ENCODE data around the gene NUF2. TPM values are rescaled to one million over a fixed set of nuclear protein-coding genes. Genes with fewer than 3 reads are reported as not detected.

NUF2 gene
- polyA plus RNA-seq, 1 experiment = 8.1 TPM

DNA sequence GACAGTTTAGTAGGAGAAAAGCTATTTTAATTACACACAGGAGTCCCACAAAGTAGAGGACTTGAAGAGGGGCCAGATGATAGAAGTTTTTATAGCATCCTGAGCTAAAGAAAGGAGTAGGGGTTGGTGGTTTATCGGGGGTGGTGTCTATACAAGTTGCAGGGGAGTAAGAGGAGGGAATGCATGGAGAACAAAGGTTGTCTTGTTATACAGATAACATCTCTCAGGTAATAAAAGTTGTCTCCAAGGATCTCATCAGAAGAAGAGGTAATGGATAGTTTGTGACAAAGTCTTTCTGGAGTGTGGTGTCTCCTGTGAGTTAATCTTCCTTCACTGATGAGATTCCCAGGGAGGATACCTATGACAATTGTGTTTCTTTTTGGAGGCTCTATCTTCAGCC, 23.4 kb upstream of the NUF2 start:
- ChIA-PET CTCF (interaction anchor here (0.9 to 1.5 kb wide), 3 partner anchors 123 to 450 kb away, joined by 3 to 4 read pairs (median 3); no protein-coding TSS in a partner anchor), POLR2A (no interaction called here)
- TF ChIP-seq CTCF (IDR thresholded peaks at IDR 0.05; ENCODE audit: low read depth, low read length) = no peak
- Histone ChIP-seq H3K4me3 (ENCODE audit: low read depth, low read length) (no peak overlapping the region), H3K9me3 (ENCODE audit: control insufficient read depth, insufficient read depth, low read length) (no peaks in the 10 kb centered on the region), H3K27me3 (ENCODE audit: control insufficient read depth, insufficient read depth, low read length) (no peaks in the 10 kb centered on the region), H3K27ac (ENCODE audit: low read depth, low read length) (no peak overlapping the region)
- DNase-seq (ENCODE audit: low read depth, low spot score) = no peak

- POLR2A ChIA-PET = no interaction called here
These were observed 21.2 kb upstream of the NUF2 start for GRCh38 chr1:163300568-163300967.

DNA sequence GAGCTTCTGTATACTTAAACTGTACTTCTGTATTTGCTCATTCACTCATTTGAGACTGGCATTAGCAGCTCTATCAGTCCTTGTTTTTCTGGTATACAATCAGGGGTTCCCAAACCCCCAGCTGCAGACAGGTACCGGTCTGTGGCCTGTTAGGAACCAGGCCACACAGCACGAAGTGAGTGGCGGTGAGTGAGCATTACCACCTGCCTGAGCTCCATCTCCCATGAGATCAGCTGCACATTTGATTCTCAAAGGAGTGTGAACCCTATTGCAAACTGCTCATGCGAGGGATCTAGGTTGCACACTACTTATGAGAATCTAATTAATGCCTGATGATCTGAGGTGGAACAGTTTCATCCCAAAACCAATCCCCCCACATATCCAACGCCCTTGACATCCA, 18.2 kb upstream of the NUF2 start:
- TF ChIP-seq CTCF (IDR thresholded peaks at IDR 0.05; ENCODE audit: low read depth, low read length) = no peak
- ChIA-PET CTCF (interaction anchor here (2.1 to 3.1 kb wide), 2 partner anchors 232 to 450 kb away, joined by 8 to 9 read pairs; no protein-coding TSS in a partner anchor), POLR2A (no interaction called here)
- Histone ChIP-seq H3K4me3 (ENCODE audit: low read depth, low read length) (no peak overlapping the region), H3K27ac (ENCODE audit: low read depth, low read length) (no peak overlapping the region), H3K9me3 (ENCODE audit: control insufficient read depth, insufficient read depth, low read length) (no peaks in the 10 kb centered on the region), H3K27me3 (ENCODE audit: control insufficient read depth, insufficient read depth, low read length) (no peaks in the 10 kb centered on the region)
- no peak for DNase-seq (ENCODE audit: low read depth, low spot score)

More at GRCh38 chr1:163300568-163300967, 21.2 kb upstream of the NUF2 start:
- H3K27ac ChIP-seq (ENCODE audit: low read depth, low read length) = no peak overlapping the region
- no peak for TF ChIP-seq CTCF (IDR thresholded peaks at IDR 0.05; ENCODE audit: low read depth, low read length)
- DNase-seq (ENCODE audit: low read depth, low spot score) = no peak
- no peak overlapping the region for H3K4me3 ChIP-seq (ENCODE audit: low read depth, low read length)
- no peaks in the 10 kb centered on the region for H3K9me3 ChIP-seq (ENCODE audit: control insufficient read depth, insufficient read depth, low read length)
- CTCF ChIA-PET = interaction anchor here (1.1 to 1.9 kb wide), 3 partner anchors 15 to 422 kb away, joined by 3 to 6 read pairs (median 4); no protein-coding TSS in a partner anchor
- no peaks in the 10 kb centered on the region for H3K27me3 ChIP-seq (ENCODE audit: control insufficient read depth, insufficient read depth, low read length)

DNA sequence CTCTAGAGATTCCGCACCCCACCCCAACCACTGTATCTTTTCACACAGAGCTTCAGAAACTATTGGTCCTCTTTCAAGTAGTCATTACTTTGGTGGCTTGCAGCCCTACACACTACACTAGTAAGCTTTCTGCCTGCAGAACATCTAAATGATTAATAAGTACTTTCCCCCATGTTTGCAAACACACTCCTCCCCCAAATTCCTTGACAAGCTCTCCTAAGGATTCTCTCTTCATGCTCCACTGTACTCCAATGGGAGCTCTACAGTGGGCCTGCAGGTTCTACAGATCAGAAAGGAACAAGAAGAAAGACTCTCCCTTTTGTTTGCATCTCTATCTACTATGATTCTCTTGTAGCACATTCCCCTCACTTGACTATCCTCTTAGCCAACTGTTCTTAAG, 16.3 kb upstream of the NUF2 start:
- POLR2A ChIA-PET = no interaction called here
- H3K27me3 ChIP-seq (ENCODE audit: control insufficient read depth, insufficient read depth, low read length) = no peaks in the 10 kb centered on the region
- H3K9me3 ChIP-seq (ENCODE audit: control insufficient read depth, insufficient read depth, low read length) = no peaks in the 10 kb centered on the region
- no peak for DNase-seq (ENCODE audit: low read depth, low spot score)
- CTCF ChIA-PET = interaction anchor here (0.5 to 1.9 kb wide), 7 partner anchors 10 to 457 kb away, joined by 3 to 8 read pairs (median 4); no protein-coding TSS in a partner anchor
- H3K4me3 ChIP-seq (ENCODE audit: low read depth, low read length) = no peak overlapping the region
- no peak overlapping the region for H3K27ac ChIP-seq (ENCODE audit: low read depth, low read length)
- no peak for TF ChIP-seq CTCF (IDR thresholded peaks at IDR 0.05; ENCODE audit: low read depth, low read length)

DNA sequence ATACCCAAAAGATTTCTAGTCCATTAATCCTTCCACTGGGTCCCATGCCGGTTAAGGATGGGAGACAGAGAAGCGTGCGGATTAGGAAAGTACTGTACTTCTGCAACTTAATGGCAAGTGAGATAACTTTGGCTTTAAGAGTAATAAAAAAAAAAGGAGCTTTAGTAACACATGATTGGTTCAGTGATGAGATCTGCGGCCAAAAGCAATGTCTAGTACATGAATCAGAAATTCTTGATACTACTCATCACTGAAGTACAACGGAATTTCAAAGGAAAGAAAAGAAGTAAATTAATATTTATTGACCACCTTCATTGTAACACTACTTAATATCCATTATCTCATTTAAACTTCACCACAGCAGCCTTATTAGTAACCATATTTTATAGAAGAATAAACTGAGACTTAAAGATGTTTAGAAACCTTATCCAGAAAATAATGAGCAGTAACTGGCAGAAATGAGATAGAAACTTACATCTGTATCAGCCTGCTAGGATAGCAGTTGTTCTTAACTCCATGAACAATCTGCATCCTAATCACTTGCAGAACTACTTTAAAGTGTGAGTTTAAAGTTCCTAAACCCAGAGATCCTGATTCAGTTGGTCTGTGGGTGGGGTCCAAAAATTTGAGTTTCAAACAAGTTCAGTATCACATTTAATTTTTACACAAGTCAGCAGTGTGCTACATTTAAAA, 14.1 kb upstream of the NUF2 start:
- CTCF ChIA-PET = interaction anchor here (0.6 to 1.0 kb wide), 3 partner anchors 8 to 132 kb away, joined by 3 to 7 read pairs (median 4); no protein-coding TSS in a partner anchor

More for the DNA sequence above, 14.1 kb upstream of the NUF2 start:
- POLR2A ChIA-PET = interaction anchor here (0.7 kb wide), 1 partner anchor 238 kb away, joined by 3 read pairs; the partner anchor contains the start of gene RGS4
- DNase-seq (ENCODE audit: low read depth, low spot score) = peak; percentile 71
- no peaks in the 10 kb centered on the region for H3K27me3 ChIP-seq (ENCODE audit: control insufficient read depth, insufficient read depth, low read length)
- H3K4me3 ChIP-seq (ENCODE audit: low read depth, low read length) = no peak overlapping the region
- no peak overlapping the region for H3K27ac ChIP-seq (ENCODE audit: low read depth, low read length)
- H3K9me3 ChIP-seq (ENCODE audit: control insufficient read depth, insufficient read depth, low read length) = no peaks in the 10 kb centered on the region
- TF ChIP-seq CTCF (IDR thresholded peaks at IDR 0.05; ENCODE audit: low read depth, low read length) = no peak
